Transverse colon (tissue), 3 donors: ENCODE data around the gene LRRC36.

ENCODE experiments used
- POLR2A ChIP-seq: fragments of 450-650 bp; IDR thresholded peaks from one replicate; pipeline ENCODE4 v1.6.1; 2016; ENCODE audit warnings: antibody characterized with exemption, mild to moderate bottlenecking, moderate library complexity
- TF ChIP-seq, protein P1 (sequence below), 5 experiments: fragments of 200-600 bp in 3 of 5; fragments of 450-650 bp in 2 of 5; sonication (generic) in 3 of 5; IDR thresholded peaks; 1 replicate in 2 of 5; 2 replicates in 3 of 5; pipeline ENCODE4 v1.5.1; 2016 to 2017; ENCODE audit warnings: antibody characterized with exemption in 5 of 5, inconsistent platforms in 3 of 5, mild to moderate bottlenecking in 2 of 5, moderate library complexity in 1 of 5

DNA sequence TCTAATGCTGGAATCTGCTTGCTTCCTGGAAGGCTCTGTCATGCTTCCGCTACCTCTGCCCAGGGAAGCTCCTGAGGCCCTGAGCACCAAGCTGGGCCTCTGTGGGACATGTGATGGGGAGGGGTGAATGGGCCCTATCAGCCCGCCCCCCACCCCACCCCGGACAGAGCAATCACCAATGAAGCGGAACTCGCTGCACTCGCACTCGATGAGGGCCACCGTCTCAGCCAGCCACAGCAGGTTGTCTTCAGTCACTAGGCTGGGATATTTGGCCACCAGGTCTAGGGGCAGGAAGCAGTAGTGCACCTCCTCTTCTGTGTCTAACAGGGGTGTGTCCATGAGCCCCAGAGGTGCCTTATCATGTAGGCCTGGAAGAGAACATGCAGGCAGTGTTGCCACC is 23.6 kb upstream of the LRRC36 start:
- TF ChIP-seq POLR2A, result no peak
- TF ChIP-seq, protein P1, sequence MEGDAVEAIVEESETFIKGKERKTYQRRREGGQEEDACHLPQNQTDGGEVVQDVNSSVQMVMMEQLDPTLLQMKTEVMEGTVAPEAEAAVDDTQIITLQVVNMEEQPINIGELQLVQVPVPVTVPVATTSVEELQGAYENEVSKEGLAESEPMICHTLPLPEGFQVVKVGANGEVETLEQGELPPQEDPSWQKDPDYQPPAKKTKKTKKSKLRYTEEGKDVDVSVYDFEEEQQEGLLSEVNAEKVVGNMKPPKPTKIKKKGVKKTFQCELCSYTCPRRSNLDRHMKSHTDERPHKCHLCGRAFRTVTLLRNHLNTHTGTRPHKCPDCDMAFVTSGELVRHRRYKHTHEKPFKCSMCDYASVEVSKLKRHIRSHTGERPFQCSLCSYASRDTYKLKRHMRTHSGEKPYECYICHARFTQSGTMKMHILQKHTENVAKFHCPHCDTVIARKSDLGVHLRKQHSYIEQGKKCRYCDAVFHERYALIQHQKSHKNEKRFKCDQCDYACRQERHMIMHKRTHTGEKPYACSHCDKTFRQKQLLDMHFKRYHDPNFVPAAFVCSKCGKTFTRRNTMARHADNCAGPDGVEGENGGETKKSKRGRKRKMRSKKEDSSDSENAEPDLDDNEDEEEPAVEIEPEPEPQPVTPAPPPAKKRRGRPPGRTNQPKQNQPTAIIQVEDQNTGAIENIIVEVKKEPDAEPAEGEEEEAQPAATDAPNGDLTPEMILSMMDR (IDR thresholded peaks at IDR 0.05), result no peak
